HL-60/S4 (cell line): ENCODE data around the gene PCDHA4.
"Not testable (repeated sequence)": the region's sequence is repeated elsewhere in the genome, so short reads cannot be mapped to it uniquely, and the experiment has no call there.

Source experiments
- in situ Hi-C: fragments of 300-500 bp; cut with MboI; formaldehyde crosslinking; loops from 2 replicates; pipeline ENCODE4 v1.14.3; 2022; ENCODE audit warnings: low sequenced_read_pairs

The PCDHA4 gene

GRCh38 chr5:140806834-140807775 is at the start of gene PCDHA4:
Gene PCDHA4, plus strand, starts transcription at chr5:140807068.
- in situ Hi-C loops: no loop called here

- in situ Hi-C loops: no loop called here
Observed at GRCh38 chr5:140764177-140764973, 42.5 kb upstream of the PCDHA4 start.

- in situ Hi-C loops: no loop called here
Observed at GRCh38 chr5:140767444-140767843, 39.4 kb upstream of the PCDHA4 start.

- in situ Hi-C loops: no loop called here
Observed at GRCh38 chr5:140780512-140780911, 26.4 kb upstream of the PCDHA4 start.

- in situ Hi-C loops: no loop called here
Observed at GRCh38 chr5:140785905-140786686, 20.8 kb upstream of the PCDHA4 start, which contains the start of gene PCDHA1. Gene PCDHA1, plus strand, starts transcription at chr5:140786140.

GRCh38 chr5:140787422-140787821 is 19.4 kb upstream of the PCDHA4 start:
- in situ Hi-C loops: not testable (repeated sequence)

GRCh38 chr5:140787849-140788504 is 18.9 kb upstream of the PCDHA4 start:
- in situ Hi-C loops: not testable (repeated sequence)

- in situ Hi-C loops: no loop called here
Observed at GRCh38 chr5:140791089-140791488, 15.8 kb upstream of the PCDHA4 start.

- in situ Hi-C loops: no loop called here
Observed at GRCh38 chr5:140794595-140795258, 12.1 kb upstream of the PCDHA4 start, which contains the start of gene PCDHA2. Gene PCDHA2, plus strand, starts transcription at chr5:140794852.

GRCh38 chr5:140795259-140795641 is 11.6 kb upstream of the PCDHA4 start:
- in situ Hi-C loops: no loop called here

GRCh38 chr5:140796072-140796717 is 10.7 kb upstream of the PCDHA4 start:
- in situ Hi-C loops: not testable (repeated sequence)

- in situ Hi-C loops: no loop called here
Observed at GRCh38 chr5:140796718-140797095, 10.2 kb upstream of the PCDHA4 start.

- in situ Hi-C loops: no loop called here
Observed at GRCh38 chr5:140800816-140801493, 5.9 kb upstream of the PCDHA4 start, which contains the start of gene PCDHA3. Gene PCDHA3, plus strand, starts transcription at chr5:140801057.

- in situ Hi-C loops: no loop called here
Observed at GRCh38 chr5:140801494-140801841, 5.4 kb upstream of the PCDHA4 start.

GRCh38 chr5:140802381-140802780 is 4.5 kb upstream of the PCDHA4 start:
- in situ Hi-C loops: not testable (repeated sequence)

- in situ Hi-C loops: no loop called here
Observed at GRCh38 chr5:140802781-140803271, 4.0 kb upstream of the PCDHA4 start.

- in situ Hi-C loops: not testable (repeated sequence)
Observed at GRCh38 chr5:140808241-140808888, 1.5 kb downstream of the PCDHA4 start.

GRCh38 chr5:140808889-140809291 is 2.0 kb downstream of the PCDHA4 start:
- in situ Hi-C loops: no loop called here
